HG03342 (cell line): Measurements from ENCODE around the gene FRMD1.

Experiments used
- ATAC-seq: cut with Tn5 transposase; IDR thresholded peaks from one replicate; pipeline ENCODE4 v1.9.1; 2021; ENCODE audit warnings: mild to moderate bottlenecking, moderate library complexity; ENCODE audit not compliant: unreplicated experiment

Gene FRMD1

DNA sequence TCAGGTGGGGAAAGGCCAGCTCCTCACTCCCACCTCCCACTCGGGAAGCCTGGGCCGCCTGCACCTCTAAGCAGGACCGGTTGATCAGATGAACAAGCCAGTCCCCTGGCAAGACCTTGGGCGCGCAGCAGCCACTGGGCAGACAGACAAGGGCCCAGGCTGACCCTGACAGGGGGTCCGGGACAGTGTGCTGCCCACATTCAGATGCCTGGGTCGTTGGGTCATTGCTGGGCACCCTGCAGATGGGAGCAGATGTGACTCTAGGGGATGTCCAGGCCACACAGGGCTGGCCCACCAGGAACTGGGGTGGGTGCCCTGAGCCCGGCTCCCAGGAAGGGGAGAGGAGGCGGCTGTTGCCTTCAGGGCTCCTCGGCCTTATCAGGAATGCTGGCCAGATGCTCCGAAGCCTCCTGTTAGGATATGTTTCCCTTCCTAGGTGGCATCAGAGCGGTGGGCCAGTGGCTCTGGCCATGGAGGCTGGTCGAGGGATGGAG lies 17.3 kb upstream of the FRMD1 start:
- no peak for ATAC-seq

DNA sequence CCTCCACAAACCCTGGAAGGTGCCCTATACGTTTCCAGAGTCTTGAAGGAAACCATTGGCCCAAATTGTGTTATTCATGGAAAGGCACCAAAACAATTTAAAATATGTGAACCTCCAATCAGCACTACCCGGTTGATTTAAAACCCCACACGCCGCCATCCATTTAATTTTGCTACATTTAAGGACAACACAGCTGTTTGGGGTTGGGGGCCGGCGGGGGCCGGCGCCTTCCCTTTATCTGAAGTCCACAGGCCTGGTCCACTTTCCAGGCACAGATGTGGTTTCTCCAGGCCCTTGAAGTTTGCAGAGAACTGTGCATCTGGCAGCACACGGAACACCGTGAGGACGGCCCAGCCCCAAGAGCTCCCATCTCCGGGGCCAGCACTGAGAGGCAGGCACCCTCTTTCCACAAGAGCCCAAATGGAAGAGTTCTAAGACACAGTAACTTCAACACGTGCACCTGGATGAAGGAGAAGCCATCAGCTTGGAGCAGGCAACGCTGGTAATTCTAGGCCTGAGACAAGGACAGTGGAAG lies 16.8 kb upstream of the FRMD1 start:
- no peak for ATAC-seq

DNA sequence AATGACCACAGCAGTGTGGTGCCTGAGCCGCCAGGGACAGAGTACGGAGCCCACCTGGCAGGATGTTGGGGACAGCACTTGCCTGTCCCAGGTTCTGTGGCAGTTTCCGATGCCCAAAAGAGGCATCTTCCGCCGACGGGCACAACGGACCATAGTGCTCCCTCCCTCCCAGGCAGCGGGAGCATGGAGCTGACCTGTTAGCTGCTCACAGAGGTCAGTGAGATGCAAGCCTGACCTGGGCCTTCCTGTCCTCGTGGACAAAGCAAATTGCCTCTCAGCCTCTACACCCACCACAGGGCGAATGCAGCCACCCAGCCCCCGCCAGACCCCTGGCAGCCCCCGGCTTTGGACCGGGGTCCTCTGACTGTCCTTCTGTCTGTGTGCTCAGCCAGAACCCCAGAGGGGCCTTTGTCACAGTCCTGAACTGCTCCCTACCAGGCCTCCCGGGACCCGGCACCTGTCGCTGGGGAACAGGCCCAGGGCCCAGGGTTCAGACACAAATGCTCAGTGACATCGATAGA lies 16.2 kb upstream of the FRMD1 start:
- ATAC-seq, result no peak

DNA sequence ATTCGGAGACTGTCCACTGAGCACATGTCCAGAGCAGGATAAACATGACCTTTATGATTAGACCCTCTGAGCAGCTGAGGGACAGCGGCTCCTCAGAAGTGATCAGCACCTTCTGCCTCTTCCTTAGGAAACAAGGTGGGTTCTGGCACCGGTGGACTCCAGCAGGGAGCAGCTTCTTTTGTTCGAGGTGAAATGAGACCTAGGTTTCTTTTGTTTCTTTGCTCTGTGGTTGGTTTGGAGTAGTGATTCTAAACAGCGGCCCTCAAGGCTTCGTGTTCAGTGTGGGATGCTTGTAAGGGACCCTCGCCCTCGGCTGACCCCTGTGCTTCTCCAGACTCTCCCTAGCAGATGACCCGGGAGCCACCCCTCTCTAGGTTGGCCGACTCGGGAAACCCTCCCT lies 14.6 kb upstream of the FRMD1 start:
- no peak for ATAC-seq

DNA sequence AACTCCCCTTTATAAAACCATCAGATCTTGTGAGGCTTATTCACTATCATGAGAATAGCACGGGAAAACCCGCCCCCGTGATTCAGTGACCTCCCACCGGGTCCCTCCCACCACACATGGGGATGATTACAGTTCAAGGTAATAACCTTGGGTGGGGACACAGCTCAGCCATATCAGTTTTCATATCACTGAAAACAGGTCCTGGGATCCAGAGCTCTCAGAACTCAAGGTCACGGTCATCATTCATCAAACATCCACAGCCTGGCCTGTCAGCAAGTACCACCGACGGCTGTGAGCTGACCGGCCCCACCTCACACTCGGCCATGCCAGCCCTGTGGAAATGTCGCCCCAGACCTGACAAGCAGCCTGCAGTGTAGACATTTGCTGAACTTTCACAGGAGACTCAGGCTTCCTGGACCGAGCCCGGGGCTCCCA lies 14.1 kb upstream of the FRMD1 start:
- no peak for ATAC-seq

DNA sequence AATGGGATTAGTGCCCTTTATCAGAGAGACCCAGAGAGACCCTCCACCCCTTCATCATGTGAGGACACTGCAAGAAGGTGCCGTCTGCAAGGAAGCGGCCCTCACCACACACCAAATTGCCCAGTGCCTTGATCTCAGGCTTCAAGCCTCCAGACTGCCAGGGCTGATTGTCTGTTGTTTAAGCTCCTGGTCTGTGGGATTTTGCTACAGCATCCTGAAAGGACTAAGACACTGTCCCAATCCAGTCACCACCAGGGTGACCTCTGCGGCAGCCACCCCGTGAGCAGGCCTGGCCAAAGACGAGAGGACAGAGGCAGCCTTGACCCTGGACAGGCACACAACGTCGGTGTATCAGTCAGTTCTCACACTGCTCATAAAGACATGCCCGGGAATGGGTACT lies 13.5 kb upstream of the FRMD1 start:
- ATAC-seq, result no peak

DNA sequence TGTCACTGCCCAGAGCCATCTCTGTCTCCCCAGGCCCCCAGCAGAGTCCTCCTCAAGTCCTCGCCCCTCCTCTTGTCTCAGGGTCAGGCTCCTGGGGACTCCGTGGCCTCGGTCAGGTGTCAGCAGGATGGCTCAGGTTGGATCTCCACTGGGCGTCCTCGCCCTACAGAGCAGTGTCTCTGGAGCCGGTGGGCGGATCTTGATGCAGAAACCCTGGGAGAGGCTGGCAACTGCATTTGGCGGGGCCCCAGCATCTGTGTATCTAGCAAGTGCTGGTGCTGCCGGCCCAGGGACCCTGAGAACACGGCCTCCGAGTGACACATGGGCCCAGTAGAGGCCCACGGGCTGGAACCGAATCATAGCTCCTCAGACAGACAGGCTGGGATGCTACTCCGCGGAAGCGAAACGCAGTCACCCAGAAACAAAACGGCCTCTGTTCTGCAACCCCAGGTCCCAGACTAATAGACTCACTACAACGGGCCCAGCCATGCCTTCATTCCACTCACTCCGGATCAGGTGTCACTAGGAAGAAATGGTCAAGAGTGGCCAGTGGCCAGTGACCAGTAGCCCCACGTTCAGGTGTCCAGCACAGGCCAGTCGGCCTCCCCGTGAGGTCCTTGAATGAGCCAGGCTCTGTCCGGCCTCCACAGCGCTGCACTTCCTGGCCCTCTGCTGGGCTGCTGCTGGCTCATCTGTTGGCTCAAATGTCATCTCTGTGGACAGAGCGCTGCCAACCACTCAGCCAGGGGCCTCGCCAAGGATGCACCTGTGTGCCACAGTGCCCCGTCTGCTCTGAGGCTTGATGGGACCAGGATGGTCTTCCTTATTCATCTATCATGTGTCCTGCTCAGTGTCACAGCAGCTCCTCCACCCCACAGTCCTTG lies 12.6 kb upstream of the FRMD1 start:
- no peak for ATAC-seq

DNA sequence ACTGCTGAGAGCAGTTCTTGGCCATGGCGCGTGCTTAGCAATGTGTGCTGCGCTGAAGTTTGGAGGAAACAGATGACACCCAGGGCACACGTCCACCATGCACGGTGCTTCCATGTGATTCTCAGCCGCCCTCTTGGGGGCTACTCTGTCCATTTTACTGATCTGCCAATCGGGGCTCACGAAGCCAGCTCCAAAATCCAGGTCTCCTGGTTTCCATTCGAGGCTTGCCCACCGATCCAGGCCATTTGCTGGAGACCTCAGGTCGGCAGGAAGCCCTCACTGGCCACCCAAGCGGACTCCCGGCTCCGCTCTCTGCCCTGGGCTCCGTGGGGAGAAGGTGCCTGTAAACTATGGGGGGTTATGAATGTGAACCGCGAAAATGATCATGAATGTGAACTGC lies 11.7 kb upstream of the FRMD1 start:
- ATAC-seq, result no peak

DNA sequence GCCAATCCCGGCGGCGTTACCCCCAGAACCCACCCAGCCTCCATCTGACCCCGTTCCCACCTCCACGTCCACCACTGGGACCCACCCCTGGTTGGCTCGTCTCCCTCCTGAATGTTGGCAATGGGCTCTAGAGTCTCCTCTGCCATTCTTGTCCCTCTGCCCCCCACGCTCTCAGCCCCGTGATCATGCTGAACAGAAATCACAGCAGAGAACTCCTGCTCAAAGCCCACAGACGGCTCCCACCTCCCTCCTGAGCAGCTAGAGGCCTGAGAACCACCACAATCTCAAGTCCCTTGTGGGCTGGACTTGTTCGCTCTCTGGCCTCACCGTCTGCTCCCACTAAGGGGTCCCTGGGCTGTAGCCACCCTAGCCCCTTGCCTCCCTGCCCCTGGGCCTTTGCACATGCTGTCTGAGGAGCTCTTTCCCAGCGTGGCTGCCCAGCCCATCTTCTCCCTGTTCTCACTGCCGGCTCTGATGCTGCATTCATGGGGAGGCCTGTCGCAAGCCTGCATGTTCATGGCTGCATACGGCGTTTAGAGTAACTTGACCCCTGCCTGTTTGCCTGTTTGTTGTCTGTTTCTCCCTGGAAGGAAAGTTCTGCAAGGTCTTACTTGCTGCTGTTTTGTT lies 11.2 kb upstream of the FRMD1 start:
- ATAC-seq, result no peak

DNA sequence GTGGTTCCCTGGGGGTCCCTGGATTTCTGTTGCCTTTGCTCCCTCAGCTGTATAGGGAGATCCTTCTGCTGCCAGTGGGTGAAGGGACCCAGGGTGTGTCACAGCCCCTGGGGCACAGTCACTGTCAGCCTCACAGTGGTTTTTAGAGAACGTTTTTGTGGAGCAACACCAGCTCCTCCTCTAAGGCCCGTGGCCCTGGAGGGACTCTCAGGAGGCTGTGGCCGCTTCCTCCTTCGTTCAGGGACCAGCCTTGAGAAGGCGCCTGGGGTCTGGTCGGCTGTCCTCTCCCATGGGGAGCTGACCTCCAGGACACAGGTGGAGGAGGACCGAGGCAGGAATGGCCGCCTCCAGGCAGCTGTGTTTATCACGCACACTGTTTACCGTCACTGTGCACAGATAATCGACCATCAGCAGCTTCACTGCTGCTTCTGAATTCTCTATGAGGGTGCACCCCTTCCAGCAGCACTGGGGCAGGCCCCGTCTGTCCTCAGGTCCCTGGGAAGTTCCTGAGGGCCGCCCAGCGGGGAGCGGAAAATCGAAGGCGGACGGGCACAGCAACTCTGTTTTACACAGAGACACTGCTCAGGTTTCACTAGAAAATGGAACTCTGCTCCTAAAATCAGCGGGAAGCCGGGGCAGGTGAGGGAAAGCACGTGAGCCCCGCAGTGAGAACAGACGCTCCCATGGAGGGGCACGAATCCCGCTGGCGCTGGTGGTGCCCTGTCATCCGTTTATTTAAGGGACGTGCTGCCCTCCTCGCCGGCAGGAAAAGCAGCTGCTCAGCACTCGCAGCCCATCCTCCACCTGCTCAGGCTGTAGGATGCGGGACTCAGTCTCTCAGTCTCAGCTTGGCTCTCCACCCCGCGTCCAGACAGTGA lies 10.4 kb upstream of the FRMD1 start:
- ATAC-seq, result no peak

DNA sequence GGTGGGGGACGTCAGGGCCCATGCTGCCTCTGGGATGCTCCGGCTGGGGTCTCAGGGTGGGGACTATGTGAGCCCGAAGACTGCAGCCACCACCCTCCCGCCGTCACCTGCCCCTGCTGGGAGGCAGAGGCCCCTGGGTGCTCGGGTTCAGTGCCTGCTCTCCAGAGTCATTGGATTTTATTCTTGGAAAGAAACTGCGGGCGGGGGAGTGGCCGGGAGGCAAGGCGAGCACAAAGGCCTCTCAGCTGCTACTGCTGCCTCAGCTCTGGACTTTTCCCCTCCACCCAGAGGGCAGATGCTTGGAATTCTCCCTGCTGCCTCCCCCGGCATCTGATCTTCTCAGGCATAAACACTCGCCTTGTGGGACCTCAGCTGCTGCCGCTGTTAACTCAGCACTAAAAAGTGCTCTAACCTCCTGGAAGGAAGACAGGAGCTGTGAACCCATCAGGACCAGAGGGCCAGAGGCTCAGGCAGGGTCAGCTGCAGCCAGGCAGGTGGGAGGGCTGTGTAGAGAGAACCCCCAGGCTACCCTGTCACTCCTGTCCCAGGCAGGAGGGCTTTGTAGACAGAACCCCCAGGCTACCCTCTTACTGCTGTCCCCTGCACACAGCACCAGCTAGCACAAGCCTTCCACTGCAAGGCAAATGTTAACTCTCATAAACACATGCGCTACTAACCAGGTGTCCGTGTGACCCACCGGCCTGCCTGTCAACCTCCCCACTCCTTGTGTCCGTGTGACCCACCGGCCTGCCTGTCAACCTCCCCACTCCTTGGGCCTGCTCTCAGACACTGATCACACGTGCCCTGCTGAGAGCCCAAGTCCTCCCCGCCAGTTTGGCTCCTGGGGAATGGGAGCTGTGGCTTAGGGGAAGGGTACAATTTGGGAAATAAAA lies 9.4 kb upstream of the FRMD1 start:
- ATAC-seq, result no peak

DNA sequence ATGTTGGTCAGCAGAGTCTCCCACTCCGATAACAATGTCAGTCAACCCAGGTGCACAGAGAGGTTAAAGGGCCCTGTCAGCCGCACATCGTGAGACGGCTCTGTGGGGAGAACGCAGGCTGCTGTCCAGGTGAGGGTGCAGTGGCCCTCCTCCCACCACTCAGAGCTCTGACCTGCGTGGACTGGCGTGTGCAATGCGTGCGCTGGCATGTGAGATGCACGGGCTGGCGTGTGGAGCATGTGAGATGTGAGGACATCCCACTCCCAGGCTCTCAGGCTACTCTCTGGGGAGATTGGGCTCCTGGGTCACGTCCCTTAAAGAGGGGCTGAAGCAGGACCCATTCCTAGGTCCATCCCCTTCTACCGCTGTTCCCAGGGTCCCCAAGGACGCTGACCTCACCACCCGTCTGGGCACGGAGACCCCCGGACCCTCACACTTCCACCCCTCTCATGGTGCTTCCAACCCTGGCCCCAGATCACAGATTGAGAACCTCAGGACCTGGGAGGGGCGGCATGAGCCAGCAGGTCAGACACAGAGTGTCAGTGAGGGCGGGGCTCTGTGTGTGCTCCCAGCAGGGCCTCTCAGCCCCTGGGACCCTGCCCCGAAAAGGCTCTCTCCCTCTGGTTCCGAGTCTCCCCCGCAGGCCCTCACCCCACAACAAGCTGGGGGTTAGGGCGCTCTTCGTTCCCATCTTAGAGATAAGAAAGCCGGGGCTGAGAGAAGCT lies 8.6 kb upstream of the FRMD1 start:
- ATAC-seq, result no peak

DNA sequence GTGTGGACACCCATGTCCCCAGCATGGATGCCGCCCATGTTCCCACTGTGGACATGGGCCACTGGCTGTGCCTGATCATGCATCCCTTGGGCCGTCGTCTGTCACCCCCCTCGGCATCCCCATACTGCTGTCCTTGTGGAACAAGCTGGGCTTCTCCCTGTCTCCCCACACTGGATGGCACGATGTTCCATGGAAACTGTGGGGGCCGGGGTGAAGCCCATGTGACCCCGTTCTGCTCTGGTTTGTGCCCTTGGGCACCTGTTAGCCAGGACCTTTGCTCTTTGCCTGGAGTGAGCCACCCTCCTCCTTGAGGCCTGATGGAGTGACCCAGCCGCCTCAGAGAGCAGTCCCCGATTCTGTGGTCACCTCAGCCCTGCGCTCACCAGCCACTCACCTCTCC lies 7.6 kb upstream of the FRMD1 start:
- no peak for ATAC-seq

DNA sequence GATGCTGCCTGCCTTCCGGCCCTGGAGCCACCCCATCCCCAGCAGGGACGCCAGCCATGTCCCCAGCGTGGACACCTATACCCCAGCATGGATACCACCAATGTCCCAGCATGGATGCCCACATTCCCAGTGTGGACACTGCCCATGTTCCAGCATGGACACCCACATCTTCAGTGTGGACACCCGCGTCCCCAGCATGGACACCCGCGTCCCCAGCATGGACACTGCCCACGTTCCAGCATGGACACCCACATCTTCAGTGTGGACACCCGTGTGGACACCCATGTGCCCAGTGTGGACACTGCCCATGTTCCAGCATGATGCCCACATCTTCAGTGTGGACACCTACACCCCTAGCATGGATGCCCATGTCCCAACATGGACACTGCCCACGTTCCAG lies 7.1 kb upstream of the FRMD1 start:
- no peak for ATAC-seq

DNA sequence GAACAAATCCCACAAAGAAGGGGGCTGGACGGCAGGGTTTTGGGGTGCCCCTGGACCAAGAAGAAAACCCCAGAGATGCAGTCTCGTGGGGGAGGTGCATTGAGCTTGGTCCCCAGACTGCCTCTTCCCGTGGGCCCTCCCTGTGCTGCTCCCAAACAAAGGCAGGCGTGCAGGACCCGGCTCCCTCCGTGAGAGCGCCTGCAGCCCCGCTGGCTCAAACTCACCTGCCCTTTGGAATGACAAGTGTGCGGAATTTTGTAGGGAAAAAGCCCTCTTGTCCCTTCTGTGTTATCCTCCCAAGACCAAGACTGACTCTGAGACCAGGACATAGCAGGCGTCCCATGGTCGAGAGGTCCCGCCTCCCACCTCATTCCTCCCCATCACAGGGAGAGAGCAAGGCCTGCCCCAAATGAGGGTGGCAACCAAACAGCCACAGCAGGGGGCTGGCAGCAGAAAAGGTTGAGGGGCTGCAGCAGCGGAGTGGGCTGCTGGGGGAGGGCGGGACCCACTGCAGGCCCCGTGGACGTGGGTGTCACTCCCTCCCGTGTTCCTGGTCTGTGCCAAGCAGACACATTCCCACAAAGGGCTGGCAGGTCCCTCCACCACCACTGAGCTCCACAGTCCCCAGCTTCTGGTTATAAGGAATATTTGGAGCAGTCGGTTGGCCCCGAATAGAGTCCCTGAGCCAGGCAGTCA lies 5.6 kb upstream of the FRMD1 start:
- no peak for ATAC-seq

DNA sequence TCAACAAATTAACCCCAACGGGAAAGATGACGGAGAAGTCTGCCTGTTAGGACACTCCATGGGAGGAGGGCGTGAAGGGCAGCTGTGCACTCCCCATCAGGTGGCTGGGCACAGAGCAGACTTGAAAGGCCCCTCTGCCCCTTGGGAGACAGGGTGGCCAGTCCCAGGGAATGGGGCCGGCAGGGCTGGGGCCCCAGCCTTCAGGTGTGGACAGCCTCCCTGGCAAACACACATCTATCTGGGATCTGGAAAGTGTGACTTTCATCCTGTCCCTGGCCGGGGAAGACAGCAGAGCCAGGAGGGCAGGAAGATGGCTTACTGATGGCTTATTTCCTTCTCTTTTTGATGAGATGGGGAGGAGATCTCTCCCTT lies 4.5 kb upstream of the FRMD1 start:
- ATAC-seq, result no peak

DNA sequence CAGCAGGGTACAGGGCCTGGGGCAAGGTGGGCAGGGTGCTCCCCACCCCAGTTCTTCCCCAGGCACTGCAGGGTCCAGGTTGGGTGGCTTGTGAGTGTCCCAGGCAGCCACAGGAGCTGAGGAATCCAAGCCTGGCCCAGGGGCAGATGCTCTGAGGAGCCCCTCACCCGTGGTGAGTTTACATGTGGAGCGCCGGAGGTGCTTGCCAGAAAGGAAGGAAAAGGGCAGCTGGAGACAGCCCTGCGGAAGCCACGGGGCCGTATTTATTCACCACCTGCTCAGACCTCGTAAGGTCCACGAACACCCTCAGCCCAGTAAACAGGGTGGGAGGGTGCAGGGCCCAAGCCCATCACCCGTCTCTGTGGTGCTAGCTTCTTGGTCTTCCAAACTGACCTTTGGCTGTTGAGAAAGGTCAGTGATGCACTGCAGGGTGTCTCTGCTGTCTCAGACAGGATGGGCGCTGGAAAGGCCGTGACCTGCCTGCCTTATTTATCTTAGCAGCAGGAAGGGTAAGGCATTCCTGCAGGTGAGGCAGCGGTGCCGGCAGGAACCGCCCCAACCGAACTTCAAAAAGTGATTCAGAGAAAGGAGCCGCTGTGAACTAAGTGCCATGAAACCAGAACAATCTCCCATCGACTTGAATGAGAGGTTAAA lies 4.0 kb upstream of the FRMD1 start:
- ATAC-seq, result no peak

DNA sequence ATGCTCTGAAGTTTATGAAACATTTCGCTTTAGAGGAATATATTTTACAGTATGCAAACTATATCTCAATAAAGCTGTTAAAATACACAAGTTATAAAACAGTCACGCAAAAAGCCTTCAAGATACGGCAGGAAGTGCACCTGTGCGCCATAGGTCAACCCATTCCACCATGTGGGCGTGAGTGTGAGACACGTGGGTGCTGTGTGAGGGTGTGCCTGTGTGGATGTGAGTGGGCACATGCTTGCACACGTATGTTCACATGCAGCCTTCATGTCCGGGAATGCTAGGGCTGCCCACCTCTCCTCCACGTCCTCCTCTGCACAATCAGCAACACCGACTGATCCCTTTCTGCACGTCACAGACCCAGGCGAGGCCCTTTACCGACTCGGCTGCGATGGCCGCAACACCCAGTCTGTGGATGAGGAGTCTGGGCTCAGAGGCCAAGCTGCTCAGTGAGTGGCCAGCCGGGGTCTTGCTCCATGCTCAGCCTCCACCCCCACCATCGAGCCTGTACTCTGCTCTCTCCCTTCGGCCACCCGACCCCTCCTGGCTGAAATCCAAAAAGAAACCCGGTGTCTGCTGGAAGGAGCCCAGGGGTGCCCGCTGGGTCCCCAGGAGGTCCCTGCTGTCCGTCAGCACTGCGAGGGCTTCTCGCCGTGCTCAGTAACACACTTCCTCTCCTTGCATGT lies 3.0 kb upstream of the FRMD1 start:
- no peak for ATAC-seq
